Neural cell (in vitro differentiated cells): Measurements from ENCODE around the gene PMIS2. TPM values are rescaled to one million over a fixed set of nuclear protein-coding genes. Genes with fewer than 3 reads are reported as not detected.

Experiments used
- H2AFZ ChIP-seq: fragments of 200-600, 300-800 bp; sonication (generic), shearing (Covaris generic); 2 replicates; pipeline ENCODE4 v1.6.0; 2014; ENCODE audit warnings: low read depth, mild to moderate bottlenecking, antibody characterized with exemption, low read length, moderate library complexity
- H3F3A ChIP-seq: fragments of 200-600 bp; shearing (Covaris generic); 2 replicates; pipeline ENCODE4 v1.6.1; 2016; ENCODE audit warnings: mild to moderate bottlenecking, moderate library complexity, mixed read lengths, antibody characterized with exemption, low read length; ENCODE audit not compliant: insufficient read depth, poor library complexity, severe bottlenecking
- H3K27ac ChIP-seq: fragments of 200-600, 300-800 bp; sonication (generic), shearing (Covaris generic); 2 replicates; pipeline ENCODE4 v1.5.1; 2014; ENCODE audit warnings: mild to moderate bottlenecking, low read length, moderate library complexity
- H3K27me3 ChIP-seq: fragments of 300-800, 200-600 bp; sonication (generic), shearing (Covaris generic); 2 replicates; pipeline ENCODE4 v1.6.0; 2014; ENCODE audit warnings: mild to moderate bottlenecking, low read depth, low read length, moderate library complexity; ENCODE audit not compliant: insufficient read depth
- H3K36me3 ChIP-seq: fragments of 300-800, 200-600 bp; sonication (generic), shearing (Covaris generic); 2 replicates; pipeline ENCODE4 v1.5.1; 2014; ENCODE audit warnings: mild to moderate bottlenecking, antibody characterized with exemption, low read length, moderate library complexity; ENCODE audit not compliant: insufficient read depth
- H3K4me2 ChIP-seq: fragments of 300-800, 200-600 bp; sonication (generic), shearing (Covaris generic); 2 replicates; pipeline ENCODE4 v1.6.0; 2014; ENCODE audit warnings: mild to moderate bottlenecking, low read length
- H3K4me3 ChIP-seq: fragments of 300-800, 200-600 bp; sonication (generic), shearing (Covaris generic); 2 replicates; pipeline ENCODE4 v1.5.1; 2014; ENCODE audit warnings: mild to moderate bottlenecking, low read length, moderate library complexity
- H3K79me2 ChIP-seq: fragments of 200-600 bp; shearing (Covaris generic); replicated peaks from 2 replicates; pipeline ENCODE4 v1.6.0; 2014; ENCODE audit warnings: mild to moderate bottlenecking, low read length, moderate library complexity; ENCODE audit not compliant: insufficient read depth
- H3K9ac ChIP-seq: fragments of 300-800, 200-600 bp; sonication (generic), shearing (Covaris generic); 2 replicates; pipeline ENCODE4 v1.6.1; 2016; ENCODE audit warnings: mild to moderate bottlenecking, low read length, mixed read lengths
- H3K9me2 ChIP-seq: fragments of 200-600 bp; shearing (Covaris generic); 2 replicates; pipeline ENCODE4 v1.6.1; 2016; ENCODE audit warnings: mild to moderate bottlenecking, low read length, mixed read lengths; ENCODE audit not compliant: insufficient read depth
- H3K9me3 ChIP-seq: fragments of 200-600, 300-800 bp; sonication (generic), shearing (Covaris generic); 2 replicates; pipeline ENCODE4 v1.6.1; 2016; ENCODE audit warnings: mild to moderate bottlenecking, mixed run types, low read length, moderate library complexity, mixed read lengths
- H4K20me1 ChIP-seq: fragments of 200-600 bp; shearing (Covaris generic); 2 replicates; pipeline ENCODE4 v1.6.1; 2016; ENCODE audit warnings: mild to moderate bottlenecking, mixed run types; ENCODE audit not compliant: insufficient read depth
- CTCF ChIP-seq: fragments of 450-650 bp; IDR thresholded peaks from 2 replicates; pipeline ENCODE4 v1.5.1; 2014; ENCODE audit warnings: antibody characterized with exemption, mild to moderate bottlenecking, moderate library complexity; ENCODE audit not compliant: poor library complexity, severe bottlenecking
- EP300 ChIP-seq: fragments of 450-650 bp; conservative IDR thresholded peaks from 2 replicates; pipeline ENCODE4 v1.6.1; 2014; ENCODE audit warnings: antibody characterized with exemption, mild to moderate bottlenecking, moderate library complexity; ENCODE audit not compliant: poor library complexity, severe bottlenecking
- EZH2 ChIP-seq: fragments of 200-600, 300-800 bp; shearing (Covaris generic), sonication (generic); IDR thresholded peaks from 2 replicates; pipeline ENCODE4 v1.6.1; 2014; ENCODE audit warnings: antibody characterized with exemption, low read length, borderline replicate concordance, mild to moderate bottlenecking; ENCODE audit not compliant: insufficient read depth, poor library complexity, severe bottlenecking
- MXI1 ChIP-seq: fragments of 450-650 bp; conservative IDR thresholded peaks from 2 replicates; pipeline ENCODE4 v1.6.1; 2014; ENCODE audit warnings: antibody characterized with exemption, mild to moderate bottlenecking; ENCODE audit not compliant: poor library complexity, severe bottlenecking
- POLR2AphosphoS5 ChIP-seq: IDR thresholded peaks from 2 replicates; pipeline ENCODE4 v1.6.1; 2012
- RAD21 ChIP-seq: fragments of 450-650 bp; conservative IDR thresholded peaks from 2 replicates; pipeline ENCODE4 v1.6.1; 2014; ENCODE audit warnings: antibody characterized with exemption, mild to moderate bottlenecking, moderate library complexity
- REST ChIP-seq: IDR thresholded peaks from 2 replicates; pipeline ENCODE4 v1.6.1; 2012; ENCODE audit warnings: borderline replicate concordance
- SMC3 ChIP-seq: fragments of 450-650 bp; conservative IDR thresholded peaks from 2 replicates; pipeline ENCODE4 v1.6.1; 2014; ENCODE audit warnings: antibody characterized with exemption, mild to moderate bottlenecking, moderate library complexity; ENCODE audit not compliant: poor library complexity
- TAF1 ChIP-seq: IDR thresholded peaks from 2 replicates; pipeline ENCODE4 v1.6.1; 2012; ENCODE audit warnings: low read depth
- polyA plus RNA-seq: library from polyadenylated mRNA; depleted of rRNA; stranded (reverse); fragments of >200 nt; gene quantifications from 2 replicates; pipeline ENCODE4 v1.2.3, GENCODE V29; 2014

PMIS2 gene
- polyA plus RNA-seq, 1 donor from 2014 or later = not detected

- TF ChIP-seq SMC3 = no peak
- no peak for TF ChIP-seq EP300
- Histone ChIP-seq H3K9me3 (no peaks in the 10 kb centered on the region), H3K9ac (no peak overlapping the region), H3K27ac (no peak overlapping the region), H3K4me2 (no peak overlapping the region), H3K36me3 (no peaks in the 10 kb centered on the region), H3K4me3 (no peak overlapping the region), H3K27me3 (no peaks in the 10 kb centered on the region), H4K20me1 (no peaks in the 10 kb centered on the region), H2AFZ (no peak overlapping the region), H3K9me2 (no peaks in the 10 kb centered on the region), H3F3A (no peaks in the 10 kb centered on the region), H3K79me2 (no peaks in the 10 kb centered on the region)
Measured at GRCh38 chr19:35623327-35624010, 37.5 kb downstream of the PMIS2 start.

- Histone ChIP-seq H3K9ac (peak overlapping the region; percentile 38), H3K9me3 (no peaks in the 10 kb centered on the region), H3K27ac (peak overlapping the region; percentile 30), H4K20me1 (no peaks in the 10 kb centered on the region), H3K36me3 (no peaks in the 10 kb centered on the region), H3K27me3 (no peaks in the 10 kb centered on the region), H3K4me2 (peak overlapping the region; percentile 91), H3K9me2 (no peaks in the 10 kb centered on the region), H3K79me2 (peaks cover 8% of the 10 kb centered on the region), H2AFZ (peak overlapping the region; percentile 78), H3F3A (no peaks in the 10 kb centered on the region), H3K4me3 (peak overlapping the region; percentile 98)
- TF ChIP-seq MXI1 (no peak), EZH2 (no peak), POLR2AphosphoS5 (no peak), RAD21 (no peak), CTCF (no peak), SMC3 (no peak), REST (no peak), EP300 (no peak), TAF1 (no peak)
Measured at GRCh38 chr19:35628264-35628564, 42.2 kb downstream of the PMIS2 start.
